HG03060 (cell line): Measurements from ENCODE around the gene ABR.
"Not testable (repeated sequence)": the region's sequence is repeated elsewhere in the genome, so short reads cannot be mapped to it uniquely, and the experiment has no call there.

Source experiments
- ATAC-seq: cut with Tn5 transposase; IDR thresholded peaks from one replicate; pipeline ENCODE4 v1.9.1; 2021; ENCODE audit warnings: low read depth, moderate number of reproducible peaks; ENCODE audit not compliant: unreplicated experiment

ABR gene

GRCh38 chr17:1123393-1123831 is 56.4 kb downstream of the ABR start:
- ATAC-seq = no peak

GRCh38 chr17:1122533-1123392 is 57.0 kb downstream of the ABR start:
- no peak for ATAC-seq

GRCh38 chr17:1121442-1121817 is 58.4 kb downstream of the ABR start:
- ATAC-seq = not testable (repeated sequence)

GRCh38 chr17:1120596-1121441 is 59.0 kb downstream of the ABR start:
- no peak for ATAC-seq

- ATAC-seq = no peak
Measured at GRCh38 chr17:1119924-1120323, 59.9 kb downstream of the ABR start.

- ATAC-seq = no peak
Measured at GRCh38 chr17:1116602-1117001, 63.2 kb downstream of the ABR start.

GRCh38 chr17:1112875-1113274 is 66.9 kb downstream of the ABR start:
- no peak for ATAC-seq

GRCh38 chr17:1111599-1112443 is 68.0 kb downstream of the ABR start:
- ATAC-seq = no peak

GRCh38 chr17:1110862-1111598 is 68.8 kb downstream of the ABR start:
- ATAC-seq = no peak

GRCh38 chr17:1110541-1110861 is 69.3 kb downstream of the ABR start:
- ATAC-seq = no peak

GRCh38 chr17:1109606-1110540 is 69.9 kb downstream of the ABR start:
- no peak for ATAC-seq

GRCh38 chr17:1108765-1109605 is 70.8 kb downstream of the ABR start:
- no peak for ATAC-seq

- ATAC-seq = no peak
Measured at GRCh38 chr17:1108478-1108764, 71.4 kb downstream of the ABR start.

GRCh38 chr17:1107777-1108477 is 71.9 kb downstream of the ABR start:
- ATAC-seq = no peak

GRCh38 chr17:1107083-1107776 is 72.6 kb downstream of the ABR start:
- no peak for ATAC-seq

- ATAC-seq = no peak
Measured at GRCh38 chr17:1104222-1104621, 75.6 kb downstream of the ABR start.

- no peak for ATAC-seq
Measured at GRCh38 chr17:1100382-1100781, 79.4 kb downstream of the ABR start.
